Heart left ventricle (tissue), 16 donors: ENCODE measurements around the gene TLCD3A. TPM values are rescaled to one million over a fixed set of nuclear protein-coding genes. Genes with fewer than 3 reads are reported as not detected.

Experiments used
- ATAC-seq, 4 donors: fragments of 200-7000 bp; cut with Tn5 transposase; one replicate each; pipeline ENCODE4 v1.9.1; 2020 to 2022; ENCODE audit warnings: moderate library complexity in 4 of 4, mild to moderate bottlenecking in 3 of 4, moderate number of reproducible peaks in 1 of 4
- DNase-seq, 5 donors: peaks; one replicate each; pipeline ENCODE4 v3.0.0-alpha.2; 2020
- H3K27ac ChIP-seq, 12 donors: fragments of 200-600 bp; sonication (generic) in 4 of 12; one replicate each; pipeline versions ENCODE4 v1.5.0 to v1.8.0; 2016 to 2022; ENCODE audit warnings: mild to moderate bottlenecking in 2 of 12
- H3K27me3 ChIP-seq, 9 donors: fragments of 200-600 bp; sonication (generic) in 2 of 9; one replicate each; pipeline versions ENCODE4 v1.5.1 to v1.8.0; 2016 to 2022; ENCODE audit warnings: mild to moderate bottlenecking in 3 of 9
- H3K36me3 ChIP-seq, 9 donors: fragments of 200-600 bp; sonication (generic) in 2 of 9; one replicate each; pipeline versions ENCODE4 v1.5.0 to v1.8.0; 2018 to 2022; ENCODE audit warnings: mild to moderate bottlenecking in 2 of 9
- H3K4me1 ChIP-seq, 12 donors: fragments of 200-600 bp; sonication (generic) in 4 of 12; one replicate each; pipeline versions ENCODE4 v1.5.0 to v1.8.0; 2016 to 2022; ENCODE audit warnings: mild to moderate bottlenecking in 3 of 12
- H3K4me3 ChIP-seq, 12 donors: fragments of 200-600 bp; sonication (generic) in 4 of 12; one replicate each; pipeline versions ENCODE4 v1.5.0 to v1.8.0; 2017 to 2022; ENCODE audit warnings: mild to moderate bottlenecking in 9 of 12, moderate library complexity in 4 of 12
- H3K9me3 ChIP-seq, 12 donors: fragments of 200-600 bp; sonication (generic) in 4 of 12; one replicate each; pipeline versions ENCODE4 v1.5.0 to v1.8.0; 2016 to 2022; ENCODE audit warnings: mild to moderate bottlenecking in 1 of 12
- POLR2A ChIP-seq, 2 donors: fragments of 450-650 bp; IDR thresholded peaks; one replicate each; pipeline ENCODE4 v1.6.1; 2017; ENCODE audit warnings: antibody characterized with exemption in 2 of 2, mild to moderate bottlenecking in 2 of 2, moderate library complexity in 2 of 2
- WGBS, 4 donors: extraction: QIAGEN DNeasy Blood & Tissue Kit in 2 of 4; methylation state at CpG; one replicate each; pipeline versions ENCODE4 v1.1.5 to v1.1.7; 2013 to 2018; 5-methylcytosine and 5-hydroxymethylcytosine counted together
- intact Hi-C, 10 donors: fragments of 100-400 bp; cut with DNase I; formaldehyde crosslinking; loops; one replicate each; pipeline versions ENCODE4 v1.11.1 to v1.14.2; 2022
- polyA plus RNA-seq, 2 donors: library from polyadenylated mRNA; stranded (reverse); fragments of 200-250 nt; gene quantifications; one replicate each; pipeline ENCODE4 v1.2.3, GENCODE V29; 2013
- total RNA-seq, 9 donors: library from RNA; depleted of rRNA in 2 of 9; stranded (reverse); fragments of >200 nt in 2 of 9; fragmentation: NEBNext Ultra II Directional in 3 of 9; extraction: Animal tissue kit (Norgen Biotek cat#: 25700) in 3 of 9; gene quantifications; one replicate each; pipeline versions ENCODE4 v1.1.0 to v1.2.4, GENCODE V29; 2016 to 2023
- TF ChIP-seq, protein P1 (sequence below), 12 donors: fragments of 200-600 bp; sonication (generic) in 4 of 12; IDR thresholded peaks; one replicate each; pipeline versions ENCODE4 v1.5.0 to v1.8.0; 2018 to 2022; ENCODE audit warnings: antibody characterized with exemption in 12 of 12, mild to moderate bottlenecking in 5 of 12
- donor health status: ischemic (EF 13 %, LVEDD 7.1; RV severe dilation, severe dysfunction).
- donor health status: healthy with polysubstance abuse.
- donor health status: DM: no; HTN: yes; CAD: no.
- donor health status: DM: no; HTN: no; CAD: no.
- donor health status: ischemic (EF 25% LVEDD 6.9; RV normal size, moderate dysfunction).
- donor health status: ischemic (EF 25% LVEDD 5.7; RV mildly dilated, moderate dysfunction).
- donor health status: healthy.
- donor health status: DM: yes; HTN: yes; CAD: no.
- donor health status: ischemic (EF 35%, LVEDD 5.7; RV mildly dilated, moderate dysfunction).
- donor health status: nonischemic (EF 11% LVEDD 7.7; RV severe dilation, severe dysfunction).
- donor health status: DM: yes; HTN: yes; CAD: no.
- donor health status: PGD.
- donor health status: ischemic (EF 29% LVEDD 5.4; RV normal size, mild dysfunction).
- donor health status: nonischemic (EF 23%, LVEDD 6.1; RV moderate dilation, normal function).

TLCD3A gene
- total and polyA plus RNA-seq, 11 donors = 0.76 to 4.7 (median 2.9) TPM

DNA sequence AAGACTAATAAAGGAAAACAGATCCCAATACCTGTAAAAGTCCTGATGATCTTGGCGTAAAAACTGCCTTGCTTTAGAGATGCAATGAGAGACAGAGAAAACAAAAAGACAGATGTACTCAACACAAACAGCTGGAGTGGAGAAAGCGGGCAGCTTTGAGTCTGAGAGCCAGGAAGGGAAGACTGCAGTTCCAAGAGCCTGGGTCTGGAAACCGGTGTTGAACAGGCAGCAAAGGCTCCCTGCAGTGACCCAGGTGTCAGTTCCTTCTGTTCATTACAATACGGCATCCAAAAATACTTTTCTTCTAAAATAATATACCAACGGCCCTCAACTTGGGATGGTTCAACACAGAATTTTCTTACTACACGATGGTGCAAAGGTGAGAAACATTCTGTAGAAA, 47.4 kb upstream of the TLCD3A start:
- no peak overlapping the region for H3K27ac ChIP-seq
- 93 to 98% (median 94%) methylated on average over 6 of the region's 6 CpGs for WGBS, 4 donors
- peaks cover 0 to 6% (median 0%) of the 10 kb centered on the region in 12 donors for H3K4me1 ChIP-seq
- ATAC-seq (no peak), DNase-seq (no peak)
- intact Hi-C loops = no loop called here
- no peak for TF ChIP-seq POLR2A (IDR thresholded peaks at IDR 0.05)
- TF ChIP-seq, protein P1, sequence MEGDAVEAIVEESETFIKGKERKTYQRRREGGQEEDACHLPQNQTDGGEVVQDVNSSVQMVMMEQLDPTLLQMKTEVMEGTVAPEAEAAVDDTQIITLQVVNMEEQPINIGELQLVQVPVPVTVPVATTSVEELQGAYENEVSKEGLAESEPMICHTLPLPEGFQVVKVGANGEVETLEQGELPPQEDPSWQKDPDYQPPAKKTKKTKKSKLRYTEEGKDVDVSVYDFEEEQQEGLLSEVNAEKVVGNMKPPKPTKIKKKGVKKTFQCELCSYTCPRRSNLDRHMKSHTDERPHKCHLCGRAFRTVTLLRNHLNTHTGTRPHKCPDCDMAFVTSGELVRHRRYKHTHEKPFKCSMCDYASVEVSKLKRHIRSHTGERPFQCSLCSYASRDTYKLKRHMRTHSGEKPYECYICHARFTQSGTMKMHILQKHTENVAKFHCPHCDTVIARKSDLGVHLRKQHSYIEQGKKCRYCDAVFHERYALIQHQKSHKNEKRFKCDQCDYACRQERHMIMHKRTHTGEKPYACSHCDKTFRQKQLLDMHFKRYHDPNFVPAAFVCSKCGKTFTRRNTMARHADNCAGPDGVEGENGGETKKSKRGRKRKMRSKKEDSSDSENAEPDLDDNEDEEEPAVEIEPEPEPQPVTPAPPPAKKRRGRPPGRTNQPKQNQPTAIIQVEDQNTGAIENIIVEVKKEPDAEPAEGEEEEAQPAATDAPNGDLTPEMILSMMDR (IDR thresholded peaks at IDR 0.05) = no peak
- peaks cover 0 to 37% (median 22%) of the 10 kb centered on the region in 9 donors for H3K36me3 ChIP-seq
- H3K9me3 ChIP-seq = no peaks in the 10 kb centered on the region
- no peak overlapping the region for H3K4me3 ChIP-seq
- no peaks in the 10 kb centered on the region for H3K27me3 ChIP-seq

DNA sequence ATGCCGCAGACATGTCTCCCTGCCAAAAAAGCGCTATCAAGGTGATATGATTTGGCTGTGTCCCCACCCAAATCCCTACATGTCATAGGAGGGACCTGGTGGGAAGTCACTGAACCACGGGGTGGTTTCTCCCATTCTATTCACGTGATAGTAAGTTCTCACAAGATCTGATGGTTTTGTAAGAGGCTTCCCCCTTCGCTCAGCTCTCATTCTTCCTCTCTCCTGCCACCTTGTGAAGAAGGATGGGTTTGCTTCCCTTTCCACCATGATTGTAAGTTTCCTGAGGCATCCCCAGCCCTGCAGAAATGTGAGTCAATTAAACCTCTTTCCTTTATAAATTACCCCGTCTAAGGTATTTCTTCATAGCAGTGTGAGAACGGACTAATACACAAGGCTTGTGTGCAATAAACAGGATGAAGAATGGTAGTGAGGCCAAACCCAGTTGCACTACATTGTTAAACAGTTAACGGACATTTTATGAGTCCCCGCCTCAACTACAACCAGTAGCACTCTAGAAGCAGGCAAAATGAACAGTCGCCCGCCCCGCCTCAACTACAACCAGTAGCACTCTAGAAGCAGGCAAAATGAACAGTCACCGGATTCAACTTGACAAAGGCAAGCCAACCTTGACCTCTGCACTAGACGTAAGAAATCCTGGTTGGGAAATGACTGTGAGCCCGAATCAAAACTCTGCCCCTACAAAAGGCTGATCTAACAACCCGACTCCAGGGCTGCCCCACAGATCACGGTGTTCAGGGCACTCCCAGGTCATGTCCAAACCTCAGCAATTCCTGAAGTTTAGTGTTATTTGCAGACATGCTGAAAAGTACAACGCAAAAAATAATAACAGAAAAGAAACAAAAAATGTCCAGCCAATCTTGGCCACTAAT, 44.1 kb upstream of the TLCD3A start:
- Histone ChIP-seq H3K4me3 (no peak overlapping the region), H3K27me3 (no peaks in the 10 kb centered on the region), H3K9me3 (no peaks in the 10 kb centered on the region), H3K36me3 (peaks cover 0 to 70% (median 50%) of the 10 kb centered on the region in 9 donors), H3K27ac (no peak overlapping the region), H3K4me1 (peaks cover 0 to 4% (median 0%) of the 10 kb centered on the region in 12 donors)
- intact Hi-C loops = no loop called here
- ATAC-seq = peak in 2 of 4 donors; percentile 26 to 41
- DNase-seq = no peak
- WGBS, 4 donors = 82 to 87% (median 83%) methylated on average over 18 of the region's 18 CpGs
- TF ChIP-seq, protein P1 (IDR thresholded peaks at IDR 0.05) = peak in 9 of 12 donors; percentile 16 to 51 (median 27)
- no peak for TF ChIP-seq POLR2A (IDR thresholded peaks at IDR 0.05)

DNA sequence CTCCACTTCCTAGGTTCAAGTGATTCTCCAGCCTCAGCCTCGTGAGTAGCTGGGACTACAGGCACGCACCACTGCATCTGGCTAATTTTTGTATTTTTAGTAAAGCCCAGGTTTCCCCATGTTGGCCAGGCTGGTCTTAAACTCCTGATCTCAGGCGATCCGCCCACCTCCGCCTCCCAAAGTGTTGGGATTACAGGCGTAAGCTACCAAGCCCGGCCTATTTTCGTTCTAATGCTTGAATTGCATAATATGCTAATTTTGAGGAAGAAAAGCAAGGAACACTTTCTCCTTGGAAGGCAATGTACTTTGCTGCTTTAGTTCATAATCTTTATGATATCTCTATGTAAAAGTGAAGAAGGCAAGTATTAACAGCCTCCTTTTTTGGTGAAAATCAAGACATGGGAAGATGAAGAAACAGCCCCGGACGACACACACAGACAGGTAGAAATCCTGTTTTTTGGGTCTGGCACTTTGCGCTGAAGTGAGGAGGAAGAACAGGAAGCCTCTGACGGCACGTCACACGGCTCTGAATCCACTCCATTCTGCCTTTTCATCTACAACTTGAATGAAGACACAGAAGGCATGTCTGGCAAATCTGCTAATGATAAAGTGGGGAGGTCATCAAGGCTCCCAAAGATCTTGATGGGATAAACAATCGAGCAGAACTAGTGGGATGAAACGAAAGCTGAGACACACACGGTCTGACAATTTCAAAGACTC, 42.7 kb upstream of the TLCD3A start:
- intact Hi-C loops = loop anchor here in 3 of 10 donors (10.0 kb wide), 1 partner anchor 135 kb away; no protein-coding TSS in a partner anchor
- ATAC-seq (no peak), DNase-seq (no peak)
- peak overlapping the region in 1 of 12 donors; percentile 16 for H3K4me3 ChIP-seq
- H3K4me1 ChIP-seq = no peaks in the 10 kb centered on the region
- H3K27me3 ChIP-seq = no peaks in the 10 kb centered on the region
- peak overlapping the region in 1 of 12 donors; percentile 42 for H3K27ac ChIP-seq
- WGBS, 4 donors = 86 to 87% (median 86%) methylated on average over 17 of the region's 17 CpGs
- peaks cover 0 to 84% (median 61%) of the 10 kb centered on the region in 9 donors for H3K36me3 ChIP-seq
- H3K9me3 ChIP-seq = no peaks in the 10 kb centered on the region
- no peak for TF ChIP-seq POLR2A (IDR thresholded peaks at IDR 0.05)
- TF ChIP-seq, protein P1 (IDR thresholded peaks at IDR 0.05) = no peak

DNA sequence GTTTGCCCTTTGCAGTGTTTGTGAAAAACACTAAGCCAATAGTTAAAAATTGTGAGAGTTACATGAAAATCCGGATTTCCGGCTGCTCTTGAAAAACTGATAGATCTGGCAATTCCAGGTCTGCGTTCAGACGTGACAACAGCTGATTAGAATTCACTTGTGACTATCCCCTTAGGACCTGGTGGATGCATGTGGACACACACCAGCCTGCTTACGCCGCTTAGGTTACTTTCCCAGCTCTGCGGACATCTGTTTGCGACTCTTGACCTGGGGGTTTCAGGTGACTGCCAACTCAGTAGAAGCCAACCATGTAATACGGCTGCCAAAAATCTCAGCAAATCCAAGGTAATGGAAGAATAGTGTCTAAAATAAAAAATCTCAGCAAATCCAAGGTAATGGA, 42.0 kb upstream of the TLCD3A start:
- Histone ChIP-seq H3K9me3 (no peaks in the 10 kb centered on the region), H3K27me3 (no peaks in the 10 kb centered on the region), H3K27ac (peak overlapping the region in 1 of 12 donors; percentile 42), H3K4me3 (no peak overlapping the region), H3K36me3 (peaks cover 0 to 85% (median 65%) of the 10 kb centered on the region in 9 donors), H3K4me1 (no peaks in the 10 kb centered on the region)
- TF ChIP-seq, protein P1 (IDR thresholded peaks at IDR 0.05) = no peak
- TF ChIP-seq POLR2A (IDR thresholded peaks at IDR 0.05) = no peak
- intact Hi-C loops = loop anchor here in 3 of 10 donors (10.0 kb wide), 1 partner anchor 136 kb away; no protein-coding TSS in a partner anchor
- DNase-seq (no peak), ATAC-seq (no peak)
- WGBS, 4 donors = 88 to 92% (median 92%) methylated on average over 9 of the region's 9 CpGs
